Measurements from ENCODE around the gene ICAM1. TPM values are rescaled to one million over a fixed set of nuclear protein-coding genes. Genes with fewer than 3 reads are reported as not detected.

ICAM1 gene
- total and polyA plus RNA-seq, 2 donors (not counting 1 experiment from before 2014, with no cell fraction given), result 8.9 to 15.2 TPM

DNA sequence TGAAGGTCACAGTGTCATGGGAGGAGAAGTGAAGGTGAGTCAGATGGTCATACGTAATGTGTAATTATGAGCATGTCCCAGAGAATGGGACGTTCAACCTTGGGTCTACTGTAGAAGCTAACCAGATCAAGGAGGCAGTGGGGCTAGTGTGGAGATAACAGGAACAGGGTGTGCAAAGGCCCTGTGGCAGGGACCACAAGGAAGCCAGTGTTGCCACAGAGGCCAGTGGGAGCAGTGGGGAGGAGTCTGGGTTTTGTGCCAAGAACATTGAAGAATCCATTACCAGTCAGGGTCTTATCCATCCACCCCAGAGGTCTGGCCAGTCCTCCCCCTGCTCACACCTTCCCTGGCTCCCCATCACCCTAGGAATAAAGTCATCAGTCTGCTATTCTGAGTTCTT is 15.6 kb upstream of the ICAM1 start:
- Histone ChIP-seq H3K27ac (ENCODE audit: insufficient read depth, low read length) (no peak overlapping the region), H2AFZ (ENCODE audit: low read length) (no peak overlapping the region), H3K4me1 (ENCODE audit: control insufficient read depth, extremely low read depth, insufficient read depth, low read length) (peaks cover 3% of the 10 kb centered on the region), H3K9me3 (ENCODE audit: control insufficient read depth, insufficient read depth, low read depth, low read length) (no peaks in the 10 kb centered on the region), H3K79me2 (ENCODE audit: control insufficient read depth, insufficient read depth, low read length) (peaks cover 9% of the 10 kb centered on the region), H3K9ac (ENCODE audit: insufficient read depth, low read length) (no peak overlapping the region), H3K4me3 (replicated peaks in 1 of 4; ENCODE audit: control extremely low read depth in 1 of 4, insufficient read depth in 1 of 4, low read depth in 3 of 4, low read length in 4 of 4) (no peak overlapping the region), H4K20me1 (ENCODE audit: control insufficient read depth, extremely low read depth, insufficient read depth, low read length) (no peaks in the 10 kb centered on the region), H3K36me3 (ENCODE audit: control insufficient read depth, insufficient read depth, low read length) (peaks cover 22% of the 10 kb centered on the region), H3K27me3 (ENCODE audit: control insufficient read depth, insufficient read depth, low read length) (no peaks in the 10 kb centered on the region), H3K4me2 (ENCODE audit: extremely low read depth, insufficient read depth, low read length) (no peak overlapping the region)
- TF ChIP-seq CTCF (conservative IDR thresholded peaks at IDR 0.05 in 1 of 2, IDR thresholded peaks at IDR 0.05 in 1 of 2; ENCODE audit: low read depth in 1 of 2, low read length in 2 of 2), result no peak
- TF ChIP-seq EZH2 (IDR thresholded peaks at IDR 0.05; ENCODE audit: low read length, missing control alignments), result no peak
- no peak for DNase-seq (ENCODE audit: low read depth in 2 of 2)

DNA sequence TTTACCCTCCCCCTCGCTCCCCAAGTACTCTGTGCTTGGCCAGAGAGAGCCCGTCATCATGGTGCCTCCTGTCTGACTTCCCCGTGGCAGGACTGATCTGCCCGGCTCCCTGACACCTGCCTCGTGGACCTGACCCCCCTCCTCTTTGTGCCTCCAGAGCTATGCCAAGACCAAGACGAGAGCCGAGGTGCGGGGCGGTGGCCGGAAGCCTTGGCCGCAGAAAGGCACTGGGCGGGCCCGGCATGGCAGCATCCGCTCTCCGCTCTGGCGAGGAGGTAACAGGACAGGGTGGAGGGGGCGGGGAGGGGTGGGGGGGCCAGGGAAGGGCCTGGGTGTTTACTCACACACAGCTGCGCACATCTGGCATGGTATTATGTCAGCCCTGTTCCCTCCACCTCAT is 14.4 kb upstream of the ICAM1 start:
- TF ChIP-seq EZH2 (IDR thresholded peaks at IDR 0.05; ENCODE audit: low read length, missing control alignments) (no peak), CTCF (conservative IDR thresholded peaks at IDR 0.05 in 1 of 2, IDR thresholded peaks at IDR 0.05 in 1 of 2; ENCODE audit: low read depth in 1 of 2, low read length in 2 of 2) (no peak)
- peaks cover 22% of the 10 kb centered on the region for H3K36me3 ChIP-seq (ENCODE audit: control insufficient read depth, insufficient read depth, low read length)
- H2AFZ ChIP-seq (ENCODE audit: low read length), result no peak overlapping the region
- no peak overlapping the region for H3K4me3 ChIP-seq (replicated peaks in 1 of 4; ENCODE audit: control extremely low read depth in 1 of 4, insufficient read depth in 1 of 4, low read depth in 3 of 4, low read length in 4 of 4)
- peaks cover 9% of the 10 kb centered on the region for H3K79me2 ChIP-seq (ENCODE audit: control insufficient read depth, insufficient read depth, low read length)
- no peaks in the 10 kb centered on the region for H3K27me3 ChIP-seq (ENCODE audit: control insufficient read depth, insufficient read depth, low read length)
- no peaks in the 10 kb centered on the region for H4K20me1 ChIP-seq (ENCODE audit: control insufficient read depth, extremely low read depth, insufficient read depth, low read length)
- H3K9ac ChIP-seq (ENCODE audit: insufficient read depth, low read length), result no peak overlapping the region
- H3K4me1 ChIP-seq (ENCODE audit: control insufficient read depth, extremely low read depth, insufficient read depth, low read length), result peaks cover 3% of the 10 kb centered on the region
- no peak overlapping the region for H3K27ac ChIP-seq (ENCODE audit: insufficient read depth, low read length)
- H3K9me3 ChIP-seq (ENCODE audit: control insufficient read depth, insufficient read depth, low read depth, low read length), result no peaks in the 10 kb centered on the region
- no peak overlapping the region for H3K4me2 ChIP-seq (ENCODE audit: extremely low read depth, insufficient read depth, low read length)
- no peak for DNase-seq (ENCODE audit: low read depth in 2 of 2)

GRCh38 chr19:10256970-10257615 is 13.8 kb upstream of the ICAM1 start:
- TF ChIP-seq CTCF (conservative IDR thresholded peaks at IDR 0.05 in 1 of 2, IDR thresholded peaks at IDR 0.05 in 1 of 2; ENCODE audit: low read depth in 1 of 2, low read length in 2 of 2) (no peak), EZH2 (IDR thresholded peaks at IDR 0.05; ENCODE audit: low read length, missing control alignments) (no peak)
- H3K27ac ChIP-seq (ENCODE audit: insufficient read depth, low read length), result no peak overlapping the region
- no peak for DNase-seq (ENCODE audit: low read depth in 2 of 2)

More at GRCh38 chr19:10256970-10257615, 13.8 kb upstream of the ICAM1 start:
- Histone ChIP-seq H3K4me1 (ENCODE audit: control insufficient read depth, extremely low read depth, insufficient read depth, low read length) (peaks cover 3% of the 10 kb centered on the region), H4K20me1 (ENCODE audit: control insufficient read depth, extremely low read depth, insufficient read depth, low read length) (no peaks in the 10 kb centered on the region), H3K79me2 (ENCODE audit: control insufficient read depth, insufficient read depth, low read length) (peaks cover 9% of the 10 kb centered on the region), H3K4me3 (replicated peaks in 1 of 4; ENCODE audit: control extremely low read depth in 1 of 4, insufficient read depth in 1 of 4, low read depth in 3 of 4, low read length in 4 of 4) (no peak overlapping the region), H3K9ac (ENCODE audit: insufficient read depth, low read length) (no peak overlapping the region), H3K36me3 (ENCODE audit: control insufficient read depth, insufficient read depth, low read length) (peaks cover 22% of the 10 kb centered on the region), H3K4me2 (ENCODE audit: extremely low read depth, insufficient read depth, low read length) (no peak overlapping the region), H3K27me3 (ENCODE audit: control insufficient read depth, insufficient read depth, low read length) (no peaks in the 10 kb centered on the region), H2AFZ (ENCODE audit: low read length) (no peak overlapping the region), H3K9me3 (ENCODE audit: control insufficient read depth, insufficient read depth, low read depth, low read length) (no peaks in the 10 kb centered on the region)

All from fibroblast of lung (primary cell).